NCI-H1105 (cell line): ENCODE results near the gene MT1X.
"Not testable (repeated sequence)": the region's sequence is repeated elsewhere in the genome, so short reads cannot be mapped to it uniquely, and the experiment has no call there.

ENCODE experiments used
- DNase-seq: peaks from one replicate; lab custom pipeline; 2025; lab: John Stamatoyannopoulos, UW

The MT1X gene

DNA sequence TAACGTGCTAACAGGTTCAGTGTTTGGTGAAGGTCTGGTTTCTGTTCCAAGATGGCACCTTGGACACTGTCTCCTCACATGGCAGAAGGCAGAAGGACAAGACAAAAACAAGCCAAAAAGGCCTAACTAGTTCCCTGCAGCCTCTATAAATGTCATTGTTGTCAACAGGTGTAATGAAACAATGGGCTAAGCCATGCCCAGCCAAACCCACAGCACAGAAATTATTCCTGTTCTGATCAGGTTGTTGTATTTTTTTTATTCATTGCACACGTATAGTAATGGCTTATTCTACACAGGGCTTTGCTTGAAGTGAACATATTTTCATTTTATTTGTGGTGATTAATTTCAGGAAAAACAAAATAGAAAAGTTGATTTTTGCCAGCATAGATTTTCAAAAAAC is 31.5 kb downstream of the MT1X start:
- DNase-seq, result no peak

DNA sequence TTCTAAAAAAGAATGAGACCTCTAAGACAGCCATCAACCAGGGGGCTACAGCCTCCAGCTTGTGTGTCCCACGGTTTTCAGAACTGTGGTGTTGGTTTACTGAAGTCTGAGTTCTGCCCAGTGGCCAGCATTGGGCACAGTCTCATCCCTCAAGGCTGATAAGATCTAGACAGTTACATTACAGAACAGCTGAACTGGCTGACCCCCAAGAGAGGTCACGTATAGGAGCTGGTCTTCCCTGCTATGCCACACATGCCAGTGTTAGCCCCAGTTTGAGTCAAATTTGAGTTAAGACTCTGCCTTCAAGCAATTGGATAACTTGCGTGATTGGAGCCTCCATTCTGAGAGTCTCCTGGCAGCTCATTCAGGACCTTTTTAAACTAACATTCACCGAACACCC is 32.9 kb downstream of the MT1X start:
- DNase-seq, result no peak

DNA sequence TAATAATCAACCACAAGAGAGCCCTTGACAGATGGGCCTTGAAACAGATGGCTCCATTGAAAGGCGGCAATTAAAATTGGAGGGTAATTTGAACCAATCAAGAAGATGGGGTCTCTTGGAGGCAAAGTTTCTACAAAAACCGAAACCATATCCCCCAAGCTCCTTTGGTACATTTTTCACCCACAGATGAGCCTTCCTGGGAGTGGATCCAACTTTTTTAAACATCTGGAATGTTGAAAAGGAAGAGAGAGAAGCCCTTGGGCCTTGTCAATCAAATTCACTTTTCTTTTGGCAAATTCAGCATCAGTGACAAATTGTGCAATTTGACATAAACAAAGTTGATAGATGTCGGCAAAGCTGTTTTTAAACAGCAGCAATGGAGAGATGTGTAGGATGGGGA is 34.5 kb downstream of the MT1X start:
- DNase-seq, result no peak

DNA sequence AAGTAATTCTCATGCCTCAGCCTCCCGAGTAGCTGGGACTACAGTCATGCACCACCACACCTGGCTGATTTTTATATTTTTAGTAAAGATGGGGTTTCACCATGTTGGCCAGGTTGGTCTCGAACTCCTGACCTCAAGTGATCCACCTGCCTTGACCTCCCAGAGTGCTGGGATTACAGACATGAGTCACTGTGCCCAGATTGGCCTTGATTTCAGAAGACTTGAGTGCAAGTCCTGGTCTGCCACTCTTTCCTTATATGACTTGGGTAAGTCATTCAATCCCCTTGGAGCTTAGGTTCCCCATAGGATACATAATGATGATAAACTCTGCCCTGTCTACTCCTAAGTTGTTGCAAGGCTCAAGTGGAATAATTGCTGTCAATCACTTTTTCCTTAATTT is 35.3 kb downstream of the MT1X start:
- DNase-seq, result not testable (repeated sequence)

DNA sequence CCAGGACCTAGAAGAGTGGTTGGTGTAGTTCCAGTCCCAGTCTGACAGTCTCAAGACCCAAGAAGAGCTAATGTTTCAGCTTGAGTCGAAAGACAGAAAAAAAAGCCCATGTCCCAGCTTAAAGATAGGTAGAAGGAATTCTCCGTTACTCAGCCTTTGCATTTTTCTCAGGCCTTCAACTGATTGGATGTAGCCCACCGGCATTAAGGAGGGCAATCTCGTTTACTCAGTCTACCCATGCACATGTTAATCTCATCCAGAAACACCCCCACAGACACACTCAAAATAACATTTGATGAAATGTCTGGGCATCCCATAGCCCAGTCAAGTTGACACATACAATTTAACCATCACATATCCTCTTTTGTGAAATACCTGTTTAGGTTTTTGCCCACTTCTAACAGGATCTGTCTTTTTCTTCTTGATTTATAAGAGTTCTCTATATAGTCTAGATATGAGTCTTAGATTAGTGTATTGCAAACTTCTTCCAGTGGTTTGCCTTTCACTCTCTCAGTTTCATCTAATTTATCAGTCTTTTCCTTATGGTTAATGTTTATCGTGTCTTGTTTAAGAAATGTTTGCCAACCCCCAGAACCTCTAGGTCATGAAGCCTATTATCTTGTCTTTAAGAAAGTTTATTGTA is 40.1 kb downstream of the MT1X start:
- DNase-seq, result no peak

DNA sequence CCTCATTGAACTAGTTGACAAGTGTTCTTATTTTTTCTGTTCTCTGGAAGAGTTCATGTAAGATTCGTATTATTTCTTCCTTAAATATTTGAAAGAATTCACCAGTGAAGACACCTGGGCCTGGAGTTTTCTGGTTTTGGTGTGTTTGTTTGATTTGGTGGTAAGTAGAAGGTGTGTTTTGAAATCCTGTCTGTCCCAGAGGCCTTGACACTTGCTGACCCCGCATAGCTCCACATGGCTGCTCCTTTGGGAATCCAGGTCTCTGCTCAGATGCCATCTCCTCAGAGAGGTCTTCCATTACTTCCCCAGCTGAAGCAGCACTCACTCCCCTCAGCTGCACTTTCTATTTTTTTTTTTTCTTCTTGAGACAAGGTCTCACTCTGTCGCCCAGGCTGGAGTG is 41.9 kb downstream of the MT1X start:
- DNase-seq, result no peak

DNA sequence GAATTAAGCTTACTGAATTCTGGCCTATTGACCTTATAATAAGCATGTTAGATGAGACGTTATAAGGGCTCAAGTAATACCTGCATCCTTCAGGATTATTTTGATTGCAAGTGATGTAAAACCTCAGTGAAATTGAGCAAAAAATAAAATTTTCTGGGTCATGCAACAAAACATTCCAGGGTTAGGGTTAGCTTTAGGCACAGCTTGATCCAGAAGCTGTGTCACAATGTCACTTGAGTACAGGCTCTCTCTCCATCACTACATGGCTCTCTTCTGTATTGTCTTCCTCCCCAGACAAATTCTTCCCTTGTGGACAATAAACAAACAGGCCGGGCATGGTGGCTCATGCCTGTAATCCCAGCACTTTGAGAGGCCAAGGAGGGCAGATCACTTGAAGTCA is 44.0 kb downstream of the MT1X start:
- no peak for DNase-seq

DNA sequence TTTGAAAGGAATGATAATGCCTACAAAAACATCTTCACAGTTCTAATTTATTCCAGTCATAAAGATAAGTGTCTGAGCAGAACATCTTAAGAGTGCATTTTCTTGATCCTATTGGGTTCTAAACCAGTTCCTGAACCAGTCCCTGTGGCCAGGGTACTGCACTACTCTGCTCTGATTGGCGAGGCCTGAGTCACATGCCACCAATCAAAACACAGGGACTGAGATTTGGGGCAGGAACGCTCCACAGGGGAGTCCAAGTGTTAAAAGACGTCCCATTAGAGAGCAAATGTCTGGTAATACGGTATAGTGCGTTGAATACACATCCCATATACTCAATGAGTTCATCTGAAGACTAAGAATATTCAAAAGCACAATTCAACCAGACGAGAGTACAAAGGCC is 44.7 kb downstream of the MT1X start:
- DNase-seq, result no peak

DNA sequence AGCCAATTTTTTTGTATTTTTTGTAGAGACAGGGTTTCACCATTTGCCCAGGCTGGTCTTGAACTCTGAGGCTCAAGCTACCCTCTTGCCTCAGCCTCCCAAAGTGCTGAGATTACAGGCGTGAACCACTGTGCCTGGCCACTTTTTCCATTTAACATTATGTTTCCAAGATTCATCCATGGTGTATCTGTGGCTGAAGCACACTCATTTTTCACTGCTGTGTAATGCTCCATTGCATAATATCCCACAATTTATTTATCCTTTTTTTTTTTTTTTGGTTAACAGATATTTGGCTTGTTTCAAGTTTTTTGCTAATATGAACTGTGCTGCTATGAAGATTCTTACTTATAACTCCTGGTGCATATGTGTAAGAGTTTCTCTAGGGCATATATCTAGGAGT is 45.8 kb downstream of the MT1X start:
- DNase-seq, result no peak

DNA sequence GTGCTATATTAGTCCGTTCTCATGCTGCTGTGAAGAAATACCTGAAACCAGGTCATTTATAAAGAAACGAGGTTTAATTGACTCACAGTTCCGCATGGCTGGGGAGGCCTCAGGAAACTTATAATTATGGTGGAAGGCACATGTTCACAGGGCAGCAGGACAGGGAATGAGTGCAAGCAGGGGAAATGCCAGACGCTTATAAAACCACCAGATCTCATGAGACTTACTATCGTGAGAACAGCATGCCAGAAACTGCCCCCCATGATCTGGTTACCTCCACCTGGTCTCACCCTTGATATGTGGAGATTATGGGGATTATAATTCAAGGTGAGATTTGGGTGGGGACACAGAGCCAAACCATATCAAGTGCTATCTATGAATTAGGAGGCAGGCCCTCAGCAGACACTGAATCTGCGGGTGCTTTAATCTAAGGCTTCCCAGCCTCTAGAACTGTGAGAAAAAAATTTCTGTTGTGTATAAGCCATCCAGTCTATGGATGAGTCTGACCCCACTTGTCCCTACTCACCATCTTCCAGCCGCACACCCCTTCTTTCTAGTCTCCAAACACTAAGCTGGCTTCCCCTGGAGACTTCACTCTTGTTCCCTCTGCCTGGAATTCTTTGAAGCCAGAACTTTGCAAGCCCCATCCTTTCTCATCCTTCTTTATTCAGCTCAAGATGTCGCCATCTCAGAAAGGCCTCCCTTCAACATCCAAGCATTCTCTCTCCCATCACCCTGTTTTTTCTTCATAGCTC is 46.9 kb downstream of the MT1X start:
- DNase-seq, result no peak

DNA sequence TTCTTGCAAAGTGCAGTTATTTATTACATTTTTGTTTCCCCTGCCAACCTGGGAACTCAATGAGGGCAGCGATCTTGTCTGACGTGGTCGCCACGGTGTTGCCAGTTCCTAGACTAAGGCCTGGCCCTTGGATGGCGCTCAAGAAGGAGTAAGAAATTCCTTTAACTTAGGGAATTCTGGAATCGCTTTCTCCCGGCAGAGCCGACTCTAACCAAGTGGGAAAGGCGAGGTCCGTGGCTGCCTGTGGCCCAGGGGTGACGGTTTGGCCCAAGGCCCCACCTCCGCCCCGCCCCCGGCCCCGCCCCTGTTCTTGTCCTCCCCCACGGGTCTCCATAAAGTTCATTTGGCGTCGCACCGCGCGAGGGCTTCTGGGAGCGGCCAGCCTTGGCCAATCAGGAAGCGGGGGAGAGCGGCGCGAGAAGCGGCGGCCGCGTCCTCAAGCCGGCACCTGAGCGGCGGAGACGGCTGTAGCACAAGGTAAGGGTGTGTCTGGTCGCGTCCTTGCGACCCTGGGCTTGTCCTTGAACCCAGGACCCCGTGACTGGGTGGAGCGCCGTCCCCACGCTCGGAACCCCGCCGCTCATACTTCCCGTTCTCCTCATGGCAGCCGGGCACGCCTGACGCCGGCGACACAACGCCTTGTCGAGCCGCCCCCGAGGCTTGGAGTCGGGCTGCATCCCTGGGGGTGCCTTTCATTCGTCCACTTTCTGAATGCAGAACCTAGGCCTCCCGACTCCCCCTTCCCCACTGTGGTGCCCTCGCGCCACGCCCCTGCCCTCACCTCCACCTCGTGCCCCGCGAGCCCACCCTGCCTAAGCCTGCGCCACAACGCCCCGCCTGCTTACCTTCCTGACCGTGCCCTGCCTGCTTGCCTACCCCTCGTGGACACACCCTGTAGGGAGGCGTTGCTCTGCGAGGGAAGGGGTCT is 47.7 kb downstream of the MT1X start, which contains the start of gene NUP93:
Gene NUP93, plus strand, starts transcription at position 395 of the 928 bp plus-strand sequence. CDS start 18,119 bp downstream, outside the sequence.
- peak; percentile 71 for DNase-seq

DNA sequence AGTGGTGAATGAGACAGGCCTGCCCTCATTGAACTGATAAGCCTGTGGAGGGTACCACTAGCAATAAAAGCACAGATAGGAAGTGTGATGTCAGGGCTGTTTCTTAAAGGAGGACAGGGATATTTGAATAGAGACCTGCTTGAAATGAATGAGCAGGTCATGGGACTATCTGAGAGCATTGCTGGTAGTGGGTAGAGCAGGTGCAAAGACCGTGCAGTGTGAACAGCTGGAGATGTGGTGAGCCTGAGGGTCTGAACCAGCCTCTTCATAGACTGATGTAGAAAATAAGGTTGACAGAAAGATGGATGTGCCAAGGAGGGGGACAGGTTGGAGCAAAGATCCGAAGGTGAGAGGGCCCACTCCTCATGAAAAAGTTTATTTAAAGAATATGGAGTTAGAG is 50.1 kb downstream of the MT1X start:
- no peak for DNase-seq

DNA sequence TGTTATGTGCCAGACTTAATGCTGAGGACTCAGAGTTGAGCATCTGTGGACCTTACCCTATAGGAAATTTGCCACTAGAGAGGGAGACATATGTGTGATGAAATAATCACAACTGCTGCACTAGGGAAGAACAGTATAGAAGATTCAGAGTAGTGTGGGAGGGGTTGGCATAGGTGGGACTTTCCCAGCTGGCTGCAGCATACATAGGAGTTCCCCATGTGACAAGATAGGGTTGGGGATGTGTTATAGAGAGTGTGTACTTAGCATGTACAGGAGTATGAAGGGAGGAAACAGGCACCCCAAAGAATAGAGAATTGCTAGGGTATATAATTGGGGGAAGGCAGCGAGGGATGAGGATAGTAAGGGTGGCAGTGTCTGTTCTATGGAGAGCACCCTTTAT is 50.6 kb downstream of the MT1X start:
- no peak for DNase-seq
